Activated CD4-positive, CD25-positive, alpha-beta regulatory T cell treated with anti-CD3 and anti-CD28 coated beads, Interleukin-2, amount 50 U/mL, for 24 hours (primary cell): ENCODE measurements around the gene SEMA3C.

Source experiments
- ATAC-seq, 2 donors: fragments of 150-1000 bp; cut with Tn5 transposase; one replicate each; pipeline ENCODE4 v1.10.0; 2021; ENCODE audit warnings: mild to moderate bottlenecking in 1 of 2, moderate library complexity in 1 of 2

The SEMA3C gene

DNA sequence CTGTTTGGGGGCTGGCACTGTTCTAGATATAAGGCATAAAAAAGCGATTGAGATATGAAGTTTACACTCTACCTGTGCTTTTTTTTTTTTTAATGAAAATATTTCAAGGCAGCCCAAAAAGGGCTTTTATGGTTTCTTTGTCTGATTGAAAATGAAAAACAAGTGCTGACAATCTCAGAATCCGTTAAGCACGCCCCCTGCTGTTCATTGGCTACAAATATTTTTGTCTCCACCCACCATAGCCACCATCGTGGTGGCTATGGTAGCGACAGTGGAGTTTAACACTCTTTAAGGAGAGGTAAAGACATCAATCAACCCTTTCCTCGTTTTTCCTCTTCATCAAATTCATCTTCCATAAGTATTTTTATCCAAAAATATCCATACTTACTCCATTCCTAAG is 186.2 kb downstream of the SEMA3C start:
- no peak for ATAC-seq

GRCh38 chr7:80731281-80731680 is 187.6 kb downstream of the SEMA3C start:
- ATAC-seq, result no peak

GRCh38 chr7:80729591-80730320 is 189.1 kb downstream of the SEMA3C start:
- no peak for ATAC-seq

DNA sequence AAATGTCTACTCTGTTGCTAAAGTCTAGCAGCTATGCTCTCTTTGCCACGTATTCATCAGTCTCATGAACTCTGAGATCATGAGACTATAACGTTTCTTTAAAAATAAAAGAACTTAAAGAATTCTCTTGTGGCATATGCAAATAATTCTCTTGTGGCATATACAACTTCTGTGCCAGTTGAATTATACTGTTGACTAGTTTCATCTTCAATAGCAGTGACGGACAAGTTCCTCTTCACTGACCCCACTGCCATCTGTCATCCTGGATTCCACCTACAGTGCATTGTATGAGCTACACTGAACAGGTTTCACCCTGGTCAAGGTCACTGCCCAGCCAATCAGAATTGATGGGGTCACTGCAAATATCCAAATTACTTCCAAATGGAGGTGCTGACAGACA is 192.2 kb downstream of the SEMA3C start:
- ATAC-seq, result no peak

DNA sequence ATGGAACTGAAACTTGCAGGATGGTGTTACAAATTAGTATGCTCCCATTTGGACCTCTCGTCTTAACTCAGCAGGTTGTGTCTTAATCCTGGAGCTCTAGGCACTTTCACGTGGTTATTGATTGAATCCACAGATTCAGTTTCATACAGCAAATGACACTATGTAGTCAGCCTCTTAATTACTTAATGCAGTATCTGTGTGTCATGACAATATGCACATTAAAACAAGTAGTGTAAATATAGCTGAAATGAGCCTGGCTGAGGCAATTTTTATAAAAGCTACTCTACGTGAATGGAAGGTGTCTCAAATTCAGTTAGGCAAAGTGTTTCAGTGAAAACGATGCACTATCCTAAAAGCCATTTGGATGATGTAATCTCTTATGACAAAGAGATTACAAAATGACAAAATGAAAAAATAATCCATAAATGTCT is 193.7 kb downstream of the SEMA3C start:
- no peak for ATAC-seq

DNA sequence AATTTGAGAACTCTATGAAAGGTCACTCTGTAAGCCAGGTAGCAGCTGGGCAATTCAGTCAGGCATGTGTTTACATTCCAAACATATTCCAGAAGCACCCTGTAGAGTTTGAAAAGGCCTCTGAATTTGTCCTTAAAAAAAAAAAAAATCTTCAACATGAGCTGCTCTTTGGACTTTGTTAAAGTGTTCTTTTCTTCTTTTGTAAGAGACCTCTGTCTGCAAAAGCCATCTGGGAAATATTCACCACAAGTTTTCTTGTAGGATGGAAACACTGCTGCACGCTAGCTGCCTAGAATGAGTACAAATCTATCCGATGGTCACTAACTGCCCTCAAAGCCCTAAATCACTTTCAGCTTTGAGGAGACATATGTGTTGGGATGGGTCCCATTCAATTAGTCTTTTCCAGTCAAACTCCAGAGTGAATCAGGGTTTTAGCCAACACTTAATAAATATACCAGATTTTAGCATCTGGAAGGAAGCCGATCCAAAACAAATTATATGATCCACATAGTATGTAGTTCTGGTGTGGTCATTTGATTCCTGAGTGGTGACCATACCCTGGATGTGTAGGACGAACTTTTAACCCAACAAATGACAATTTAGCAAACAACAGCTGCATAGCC is 194.5 kb downstream of the SEMA3C start:
- no peak for ATAC-seq

DNA sequence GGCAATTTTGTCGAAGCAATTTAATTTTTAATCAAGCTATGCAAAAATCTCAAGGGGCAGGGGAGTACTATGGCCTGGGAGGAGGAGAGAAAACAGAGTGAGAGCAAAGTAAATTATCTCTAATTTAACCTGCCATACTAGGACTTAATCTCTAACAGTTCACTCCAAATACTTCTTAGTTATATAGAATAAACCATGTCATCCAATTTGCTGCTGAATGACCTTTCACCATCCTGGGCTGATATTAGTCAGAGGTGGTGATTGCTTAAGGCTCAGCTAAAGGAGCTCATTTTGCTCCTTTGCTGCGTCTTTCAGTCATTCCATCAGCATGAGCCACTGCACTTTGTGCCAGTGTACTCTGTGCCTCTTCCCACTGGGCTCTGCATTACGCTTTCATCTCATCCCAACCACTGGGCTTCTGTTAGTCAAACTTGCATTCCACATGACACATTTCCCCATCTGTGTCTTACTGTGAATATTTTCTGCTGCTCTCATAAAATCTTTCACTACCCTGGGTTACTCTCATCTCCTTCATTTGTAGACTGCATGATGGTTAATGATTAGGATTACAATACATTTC is 196.1 kb downstream of the SEMA3C start:
- ATAC-seq, result no peak

- no peak for ATAC-seq
Observed at GRCh38 chr7:80721883-80722615, 196.8 kb downstream of the SEMA3C start.

DNA sequence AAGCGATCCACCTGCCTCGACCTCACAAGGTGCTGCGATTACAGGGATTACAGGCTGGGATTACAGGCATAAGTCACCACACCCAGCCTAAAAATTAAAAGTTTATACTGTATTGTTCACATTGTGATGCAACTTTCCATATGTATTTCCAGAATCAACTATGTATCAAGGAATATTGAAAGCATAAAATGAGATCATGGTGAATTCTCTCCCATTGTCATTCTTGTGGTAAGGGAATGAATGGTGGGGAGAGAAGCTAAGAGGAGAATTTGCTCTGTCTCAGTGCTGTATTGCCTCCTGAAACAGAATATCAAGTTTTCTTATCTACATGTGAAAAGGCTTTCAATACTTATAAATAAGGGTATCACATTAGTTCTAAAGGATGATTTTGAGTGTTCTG is 198.7 kb downstream of the SEMA3C start:
- no peak for ATAC-seq

DNA sequence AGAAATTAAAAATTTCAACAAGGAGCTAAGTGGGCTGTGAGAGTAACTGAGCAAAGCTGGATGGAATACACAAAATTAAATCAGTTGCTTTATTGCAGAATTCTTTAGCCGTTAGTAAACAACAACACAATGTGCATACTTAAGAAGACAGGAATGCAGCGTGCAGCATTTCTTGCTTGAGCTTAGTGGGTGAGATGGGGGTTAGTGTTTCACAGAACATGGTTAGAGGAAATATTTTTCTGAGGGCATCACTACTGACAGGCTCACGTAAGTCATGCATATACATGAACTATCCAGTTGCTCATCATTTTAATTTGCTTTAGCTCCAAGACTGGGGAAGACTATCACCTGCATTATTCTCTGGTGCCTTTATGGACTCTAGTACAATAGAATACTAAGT is 199.6 kb downstream of the SEMA3C start:
- no peak for ATAC-seq

DNA sequence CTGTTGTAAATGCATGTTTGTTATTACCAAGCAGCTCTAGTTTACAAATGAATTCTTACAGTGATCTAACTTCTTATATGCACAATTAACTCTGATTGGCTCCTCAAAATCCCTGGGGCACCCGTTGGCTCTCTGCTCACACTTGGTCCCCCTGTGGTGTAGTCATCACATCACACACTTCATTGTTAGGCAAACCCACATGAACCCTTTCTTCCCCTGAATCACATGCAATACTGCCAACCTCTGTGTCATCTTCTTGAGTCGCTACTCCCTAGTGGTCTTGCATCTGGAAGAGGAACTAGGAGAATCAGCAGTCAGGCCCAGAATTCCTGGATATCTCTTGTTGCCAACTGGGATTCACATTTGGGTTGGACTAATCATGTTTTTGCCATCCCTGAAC is 207.3 kb downstream of the SEMA3C start:
- no peak for ATAC-seq

DNA sequence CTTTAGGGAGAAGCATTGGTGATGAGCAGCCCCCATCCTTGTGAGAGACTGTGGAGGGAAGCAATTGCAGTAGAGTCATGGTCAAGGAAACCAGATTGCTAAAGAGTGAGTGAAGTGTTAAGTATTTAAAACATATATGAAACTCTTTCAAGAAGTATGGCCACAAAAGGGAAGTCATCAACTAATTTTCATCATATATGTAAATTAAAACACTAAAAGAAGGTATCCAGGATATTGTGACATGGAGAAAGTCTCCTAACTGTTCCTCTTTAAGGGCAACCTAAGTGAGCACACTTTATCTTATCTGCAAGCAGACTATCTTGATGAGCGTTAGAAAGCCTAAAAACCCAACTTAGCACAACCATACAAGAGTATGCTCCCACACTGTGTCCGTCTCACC is 210.7 kb downstream of the SEMA3C start:
- ATAC-seq, result no peak

- ATAC-seq, result no peak
Observed at GRCh38 chr7:80707318-80707717, 211.5 kb downstream of the SEMA3C start.

GRCh38 chr7:80705130-80705781 is 213.6 kb downstream of the SEMA3C start:
- ATAC-seq, result no peak

DNA sequence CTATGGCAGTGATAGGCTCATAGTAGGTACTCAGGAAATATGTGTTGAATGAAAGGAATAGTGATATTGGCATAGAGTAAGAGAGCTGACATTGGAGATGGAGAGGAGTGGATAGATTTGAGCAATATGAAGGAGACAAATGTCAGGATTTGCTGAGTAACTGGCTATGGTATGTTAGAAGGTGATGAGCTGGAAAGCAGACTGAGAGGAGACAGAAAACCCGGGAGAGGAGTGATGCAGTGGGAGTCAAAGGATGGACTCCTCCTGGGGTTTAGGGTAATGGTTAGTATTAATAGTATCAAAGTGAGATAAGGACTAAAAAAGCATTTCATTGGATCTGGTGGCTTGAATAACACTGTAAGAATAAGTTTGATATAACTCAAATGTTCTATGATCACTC is 215.6 kb downstream of the SEMA3C start:
- no peak for ATAC-seq

- no peak for ATAC-seq
Observed at GRCh38 chr7:80699721-80700256, 219.1 kb downstream of the SEMA3C start.

- no peak for ATAC-seq
Observed at GRCh38 chr7:80699045-80699638, 219.7 kb downstream of the SEMA3C start.
